HEK293T (cell line): ENCODE results near the gene EFHD2.

ENCODE experiments used
- CTCF ChIA-PET: fragments of 350-600 bp; formaldehyde crosslinking; extraction: SDS; loops from one replicate; lab custom pipeline; 2021; ENCODE audit warnings: antibody characterized with exemption, inconsistent platforms; lab: Yijun Ruan, JAX
- POLR2A ChIA-PET: fragments of 350-600 bp; formaldehyde crosslinking; extraction: SDS; loops from one replicate; lab custom pipeline; 2020; ENCODE audit warnings: antibody characterized with exemption, inconsistent platforms; lab: Yijun Ruan, JAX
- DNase-seq: peaks from one replicate; pipeline ENCODE4 v3.0.0; 2012; ENCODE audit warnings: mixed read lengths; ENCODE audit errors: extremely low spot score
- ARNT ChIP-seq: fragments of 450-650 bp; IDR thresholded peaks from 2 replicates; pipeline ENCODE4 v1.6.1; 2017; ENCODE audit warnings: mild to moderate bottlenecking
- BHLHE40 ChIP-seq: fragments of 450-650 bp; IDR thresholded peaks from 2 replicates; pipeline ENCODE4 v1.6.1; 2016; ENCODE audit warnings: mild to moderate bottlenecking, moderate library complexity, borderline replicate concordance
- CTBP1 ChIP-seq: fragments of 450-650 bp; IDR thresholded peaks from 2 replicates; pipeline ENCODE4 v1.6.1; 2016; ENCODE audit warnings: borderline replicate concordance
- ELF4 ChIP-seq: fragments of 450-650 bp; IDR thresholded peaks from 2 replicates; pipeline ENCODE4 v1.6.1; 2017; ENCODE audit warnings: antibody characterized with exemption
- FOXA1 ChIP-seq: fragments of 450-650 bp; IDR thresholded peaks from 2 replicates; pipeline ENCODE4 v1.6.1; 2016; ENCODE audit warnings: mild to moderate bottlenecking
- FOXK2 ChIP-seq: fragments of 450-650 bp; IDR thresholded peaks from 2 replicates; pipeline ENCODE4 v1.6.1; 2016; ENCODE audit warnings: mild to moderate bottlenecking
- FOXM1 ChIP-seq: fragments of 450-650 bp; IDR thresholded peaks from 2 replicates; pipeline ENCODE4 v1.6.1; 2017; ENCODE audit warnings: mild to moderate bottlenecking, borderline replicate concordance
- HDGF ChIP-seq: fragments of 450-650 bp; IDR thresholded peaks from 2 replicates; pipeline ENCODE4 v1.6.1; 2017; ENCODE audit warnings: antibody characterized with exemption, borderline replicate concordance
- L3MBTL2 ChIP-seq: fragments of 450-650 bp; conservative IDR thresholded peaks from 2 replicates; pipeline ENCODE4 v1.6.1; 2016; ENCODE audit warnings: mild to moderate bottlenecking
- LEF1 ChIP-seq: fragments of 450-650 bp; IDR thresholded peaks from 2 replicates; pipeline ENCODE4 v1.6.1; 2017; ENCODE audit warnings: mild to moderate bottlenecking, borderline replicate concordance
- NFRKB ChIP-seq: fragments of 450-650 bp; IDR thresholded peaks from 2 replicates; pipeline ENCODE4 v1.6.1; 2016; ENCODE audit warnings: mild to moderate bottlenecking, moderate library complexity
- SP1 ChIP-seq: fragments of 450-650 bp; IDR thresholded peaks from 2 replicates; pipeline ENCODE4 v1.6.1; 2017
- SUZ12 ChIP-seq: fragments of 450-650 bp; IDR thresholded peaks from 2 replicates; pipeline ENCODE4 v1.6.1; 2016; ENCODE audit warnings: mild to moderate bottlenecking
- TARDBP ChIP-seq: fragments of 450-650 bp; IDR thresholded peaks from 2 replicates; pipeline ENCODE4 v1.6.1; 2016
- ZNF384 ChIP-seq: fragments of 450-650 bp; IDR thresholded peaks from 2 replicates; pipeline ENCODE4 v1.6.1; 2016
- TF ChIP-seq, protein P1 (sequence below): fragments of 450-650 bp; IDR thresholded peaks from 2 replicates; pipeline ENCODE4 v1.6.1; 2016

EFHD2 gene

DNA sequence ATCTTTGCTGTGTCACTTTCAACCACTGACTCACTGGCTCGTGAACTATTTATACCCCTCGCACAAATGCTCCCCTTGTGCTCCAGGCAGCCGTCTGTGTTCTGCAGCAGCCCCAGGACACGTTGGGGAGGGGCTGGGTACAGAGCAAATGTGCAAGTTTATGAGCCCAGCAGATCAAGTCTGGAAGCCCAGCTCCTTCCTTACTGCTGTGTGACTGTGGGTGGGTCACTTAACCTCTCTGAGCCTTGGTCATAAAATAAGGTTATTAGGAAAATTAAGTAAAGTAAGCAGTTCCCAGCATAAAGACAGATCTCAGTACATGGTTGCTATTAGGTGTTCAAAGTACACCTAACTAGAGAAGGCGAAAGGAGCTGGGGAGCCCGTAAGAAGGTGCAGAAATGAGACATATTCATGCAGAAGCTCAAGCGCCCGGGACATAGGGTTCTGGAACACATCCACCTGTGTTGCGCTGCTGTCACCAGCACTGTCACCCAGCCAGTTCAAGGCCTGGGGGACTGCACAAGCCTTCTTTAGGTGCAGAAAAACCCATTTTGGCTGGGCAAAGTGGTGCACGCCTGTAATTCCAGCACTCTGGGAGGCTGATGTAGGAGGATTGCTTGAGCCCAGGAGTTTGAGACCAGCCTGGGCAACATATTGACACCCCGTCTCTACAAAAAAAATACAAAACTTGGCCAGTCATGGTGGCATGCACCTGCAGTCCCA, 13.8 kb downstream of the EFHD2 start:
- ChIA-PET CTCF (interaction anchor here (0.6 kb wide), 1 partner anchor 25 kb away, joined by 3 read pairs; no protein-coding TSS in a partner anchor), POLR2A (no interaction called here)

DNA sequence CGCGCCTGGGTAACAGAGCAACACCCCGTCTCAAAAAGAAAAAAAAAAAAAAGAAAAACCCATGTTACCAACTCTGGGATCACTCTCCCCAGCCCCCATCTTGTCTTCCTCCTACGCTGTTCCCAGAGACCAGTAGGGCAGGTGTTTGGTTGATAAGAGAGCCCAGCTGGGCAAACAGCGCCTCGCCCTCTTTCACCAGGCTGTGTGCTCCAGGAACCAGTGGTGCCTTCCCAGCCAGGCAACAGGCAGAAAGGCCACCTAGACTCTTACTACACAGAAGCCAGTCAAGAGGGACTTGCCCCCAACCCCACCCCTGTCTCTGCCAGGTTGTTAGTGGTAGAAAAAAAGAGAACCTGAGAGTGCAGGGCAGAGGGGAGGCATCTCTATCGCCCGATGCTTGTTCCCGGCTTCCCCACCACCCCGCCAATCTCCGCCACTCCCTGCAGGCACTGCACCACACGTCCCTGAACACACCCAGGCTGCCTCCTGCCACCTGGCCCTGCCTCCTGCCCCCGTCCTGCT, 14.5 kb downstream of the EFHD2 start:
- POLR2A ChIA-PET: no interaction called here
- CTCF ChIA-PET: no interaction called here
- TF ChIP-seq FOXA1: no peak
- TF ChIP-seq SP1: no peak
- TF ChIP-seq SUZ12: no peak
- TF ChIP-seq FOXM1: no peak
- TF ChIP-seq CTBP1: no peak
- TF ChIP-seq FOXK2: no peak
- TF ChIP-seq ARNT: no peak
- no peak for TF ChIP-seq L3MBTL2
- no peak for TF ChIP-seq ZNF384
- TF ChIP-seq, protein P1, sequence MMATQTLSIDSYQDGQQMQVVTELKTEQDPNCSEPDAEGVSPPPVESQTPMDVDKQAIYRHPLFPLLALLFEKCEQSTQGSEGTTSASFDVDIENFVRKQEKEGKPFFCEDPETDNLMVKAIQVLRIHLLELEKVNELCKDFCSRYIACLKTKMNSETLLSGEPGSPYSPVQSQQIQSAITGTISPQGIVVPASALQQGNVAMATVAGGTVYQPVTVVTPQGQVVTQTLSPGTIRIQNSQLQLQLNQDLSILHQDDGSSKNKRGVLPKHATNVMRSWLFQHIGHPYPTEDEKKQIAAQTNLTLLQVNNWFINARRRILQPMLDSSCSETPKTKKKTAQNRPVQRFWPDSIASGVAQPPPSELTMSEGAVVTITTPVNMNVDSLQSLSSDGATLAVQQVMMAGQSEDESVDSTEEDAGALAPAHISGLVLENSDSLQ: no peak
- TF ChIP-seq LEF1: no peak
- no peak for DNase-seq

More for the DNA sequence above, 13.8 kb downstream of the EFHD2 start:
- DNase-seq: no peak
- TF ChIP-seq ARNT (no peak), HDGF (no peak), SUZ12 (no peak), ELF4 (no peak), BHLHE40 (no peak), FOXA1 (no peak), TARDBP (no peak), SP1 (no peak), NFRKB (no peak)

DNA sequence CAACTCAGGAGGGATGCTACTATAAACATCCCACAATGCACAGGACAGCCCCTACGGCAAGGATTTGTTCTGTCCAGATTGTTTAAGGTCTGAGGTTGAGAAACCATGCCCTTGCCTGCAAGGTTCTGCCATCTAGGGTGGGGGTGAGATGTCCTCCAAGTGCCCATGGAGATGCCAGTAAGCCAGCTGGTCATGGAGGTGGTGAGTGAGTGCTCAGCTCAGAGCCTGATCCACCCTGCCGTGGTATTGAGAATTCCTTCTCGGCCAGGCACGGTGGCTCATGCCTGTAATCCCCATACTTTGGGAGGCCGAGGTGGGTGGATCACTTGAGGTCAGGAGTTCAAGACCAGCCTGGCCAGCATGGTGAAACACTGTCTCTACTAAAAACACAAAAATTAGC, 15.3 kb downstream of the EFHD2 start:
- ChIA-PET CTCF (interaction anchor here (1.5 kb wide), 1 partner anchor 101 kb away, joined by 4 read pairs; no protein-coding TSS in a partner anchor), POLR2A (no interaction called here)
- no peak for DNase-seq
- no peak for TF ChIP-seq SUZ12

DNA sequence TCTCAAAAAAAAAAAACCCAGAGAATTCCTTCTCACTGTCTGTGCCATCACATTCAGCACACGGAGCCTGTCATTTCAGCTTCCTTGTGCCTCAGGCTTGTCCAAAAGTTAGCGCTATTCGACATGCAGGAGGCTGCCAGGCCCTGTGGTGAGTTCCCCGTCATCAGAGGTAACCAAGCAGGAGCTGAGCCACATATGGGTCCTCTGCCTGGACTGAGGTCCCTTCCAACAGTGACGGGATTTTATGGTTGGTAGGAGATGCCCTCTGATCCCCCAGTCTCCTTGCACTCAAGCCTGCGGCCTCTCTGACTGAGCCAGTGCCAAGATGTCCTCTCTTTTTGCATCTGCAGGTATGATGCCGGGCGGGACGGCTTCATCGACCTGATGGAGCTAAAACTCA, 15.8 kb downstream of the EFHD2 start:
- ChIA-PET CTCF (interaction anchor here (1.5 kb wide), 1 partner anchor 102 kb away, joined by 4 read pairs; no protein-coding TSS in a partner anchor), POLR2A (no interaction called here)
- DNase-seq: no peak
- no peak for TF ChIP-seq SP1
- no peak for TF ChIP-seq NFRKB
- no peak for TF ChIP-seq ZNF384
- no peak for TF ChIP-seq FOXM1
- no peak for TF ChIP-seq TARDBP
- TF ChIP-seq LEF1: no peak
- TF ChIP-seq FOXK2: no peak
- TF ChIP-seq L3MBTL2: no peak
- TF ChIP-seq, protein P1: no peak
- TF ChIP-seq ARNT: no peak
- TF ChIP-seq CTBP1: no peak
- no peak for TF ChIP-seq FOXA1
- TF ChIP-seq ELF4: no peak
- no peak for TF ChIP-seq BHLHE40
- TF ChIP-seq HDGF: no peak
- TF ChIP-seq SUZ12: no peak

DNA sequence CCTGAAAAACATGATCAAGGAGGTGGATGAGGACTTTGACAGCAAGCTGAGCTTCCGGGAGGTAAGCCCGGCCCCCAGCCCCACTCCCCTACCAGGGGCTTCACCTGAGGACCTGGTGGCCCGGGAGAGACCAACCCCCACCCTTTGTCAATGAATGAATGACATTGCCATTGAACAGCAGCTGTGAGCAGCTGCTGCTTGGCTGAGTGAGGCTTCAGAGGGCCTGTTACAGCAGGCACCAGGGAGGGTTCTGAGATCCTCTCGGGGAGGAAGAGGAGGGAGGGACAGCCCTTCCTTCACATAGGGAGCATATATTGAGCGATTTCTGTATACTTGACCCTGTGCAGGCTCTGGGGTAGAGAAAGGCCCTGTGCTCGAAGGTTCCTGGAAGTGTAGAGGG, 16.3 kb downstream of the EFHD2 start:
- ChIA-PET POLR2A (no interaction called here), CTCF (interaction anchor here (1.4 to 1.5 kb wide), 2 partner anchors 102 kb away, joined by 4 to 7 read pairs; no protein-coding TSS in a partner anchor)
- DNase-seq: no peak
- TF ChIP-seq SUZ12 (no peak), FOXM1 (no peak), LEF1 (no peak), ELF4 (no peak), HDGF (no peak)
- TF ChIP-seq, protein P1: no peak

DNA sequence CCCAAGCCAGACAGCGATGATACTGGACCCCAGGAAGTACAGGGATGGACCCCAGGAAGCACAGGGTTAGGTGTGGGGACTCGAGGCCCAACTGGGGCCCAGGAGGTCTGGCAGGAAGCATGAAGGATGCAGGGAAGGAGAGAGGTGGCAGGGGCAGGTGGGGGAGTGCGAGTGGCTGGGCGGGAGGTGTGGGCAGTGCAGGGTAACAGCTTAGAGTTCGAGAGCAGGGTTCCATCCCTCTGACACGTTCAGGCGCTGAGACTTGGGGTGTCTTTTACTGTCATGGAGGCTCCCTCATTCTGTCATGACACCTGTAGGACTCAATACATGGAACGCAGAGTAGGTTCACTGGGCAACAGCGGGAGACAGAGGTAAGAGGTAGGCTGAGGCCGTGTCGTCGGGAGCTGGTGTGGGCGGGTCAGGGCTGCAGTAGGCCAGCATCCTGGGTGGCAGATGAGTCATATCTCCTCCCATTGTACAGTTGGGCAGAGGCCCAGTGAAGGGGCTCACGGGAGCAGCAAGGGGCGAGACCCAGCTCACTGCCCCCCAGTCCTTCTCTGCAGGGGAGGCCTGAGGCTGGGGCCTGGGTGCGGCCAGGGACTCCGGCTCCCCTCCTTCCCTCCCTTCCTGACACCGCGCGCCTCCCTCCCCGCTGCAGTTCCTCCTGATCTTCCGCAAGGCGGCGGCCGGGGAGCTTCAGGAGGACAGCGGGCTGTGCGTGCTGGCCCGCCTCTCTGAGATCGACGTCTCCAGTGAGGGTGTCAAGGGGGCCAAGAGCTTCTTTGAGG, 17.0 kb downstream of the EFHD2 start:
- no peak for DNase-seq
- POLR2A ChIA-PET: no interaction called here
- CTCF ChIA-PET: interaction anchor here (0.6 to 1.4 kb wide), 2 partner anchors 26 to 103 kb away, joined by 3 to 7 read pairs; no protein-coding TSS in a partner anchor
- no peak for TF ChIP-seq NFRKB
- no peak for TF ChIP-seq SUZ12
- no peak for TF ChIP-seq SP1
